Smooth muscle cell (in vitro differentiated cells): ENCODE measurements around the gene DPEP3. TPM values are rescaled to one million over a fixed set of nuclear protein-coding genes. Genes with fewer than 3 reads are reported as not detected.

ENCODE experiments used
- DNase-seq: peaks from one replicate; lab custom pipeline; 2025; ENCODE audit not compliant: unreplicated experiment; lab: John Stamatoyannopoulos, UW
- H2AFZ ChIP-seq: fragments of 200-600 bp; sonication (generic); 2 replicates; pipeline ENCODE4 v1.6.0; 2016; ENCODE audit warnings: antibody characterized with exemption, low read depth, mild to moderate bottlenecking
- H3F3A ChIP-seq: fragments of 200-600 bp; sonication (generic); 2 replicates; pipeline ENCODE4 v1.6.0; 2017; ENCODE audit warnings: antibody characterized with exemption, low read depth
- H3K27ac ChIP-seq: fragments of 200-600 bp; sonication (generic); 2 replicates; pipeline ENCODE4 v1.5.1; 2016; ENCODE audit warnings: low read depth, mild to moderate bottlenecking
- H3K27me3 ChIP-seq: fragments of 200-600 bp; sonication (generic); 2 replicates; pipeline ENCODE4 v1.6.1; 2016; ENCODE audit warnings: low read depth, mild to moderate bottlenecking
- H3K36me3 ChIP-seq: fragments of 200-600 bp; sonication (generic); 2 replicates; pipeline ENCODE4 v1.5.1; 2016; ENCODE audit warnings: low read depth
- H3K4me1 ChIP-seq: fragments of 200-600 bp; sonication (generic); 2 replicates; pipeline ENCODE4 v1.5.1; 2016; ENCODE audit warnings: low read depth
- H3K4me2 ChIP-seq: fragments of 200-600 bp; sonication (generic); 2 replicates; pipeline ENCODE4 v1.6.0; 2016; ENCODE audit warnings: mild to moderate bottlenecking
- H3K4me3 ChIP-seq: fragments of 200-600 bp; sonication (generic); 2 replicates; pipeline ENCODE4 v1.5.1; 2016; ENCODE audit warnings: mild to moderate bottlenecking
- H3K79me2 ChIP-seq: fragments of 200-600 bp; sonication (generic); 2 replicates; pipeline ENCODE4 v1.6.0; 2016; ENCODE audit warnings: low read depth, mild to moderate bottlenecking
- H3K9ac ChIP-seq: fragments of 200-600 bp; sonication (generic); 2 replicates; pipeline ENCODE4 v1.6.0; 2016; ENCODE audit warnings: low read depth
- H3K9me3 ChIP-seq: fragments of 200-600 bp; sonication (generic); replicated peaks from 2 replicates; pipeline ENCODE4 v1.5.1; 2016; ENCODE audit warnings: low read depth
- H4K20me1 ChIP-seq: fragments of 200-600 bp; sonication (generic); 2 replicates; pipeline ENCODE4 v1.6.0; 2016; ENCODE audit warnings: low read depth
- WGBS: methylation state at CpG from one replicate; pipeline ENCODE4 v1.1.7; 2016; ENCODE audit warnings: low lambda C conversion rate; 5-methylcytosine and 5-hydroxymethylcytosine counted together
- polyA plus RNA-seq: library from polyadenylated mRNA; unstranded; fragments of >200 nt; fragmentation: Nextera tagmentation; extraction: Ambion mirVana; gene quantifications from 2 replicates; pipeline ENCODE4 v1.2.1, GENCODE V29; 2016
- total RNA-seq: library from RNA; depleted of rRNA; stranded (reverse); fragments of >200 nt; gene quantifications from 2 replicates; pipeline ENCODE4 v1.2.3, GENCODE V29; 2014
- TF ChIP-seq, protein P1 (sequence below): fragments of 200-600 bp; sonication (generic); IDR thresholded peaks from 2 replicates; pipeline ENCODE4 v1.5.1; 2017; ENCODE audit warnings: borderline replicate concordance, mild to moderate bottlenecking, antibody characterized with exemption; ENCODE audit not compliant: insufficient read depth, poor library complexity, severe bottlenecking

The DPEP3 gene
- total and polyA plus RNA-seq, 2 experiments from 2014 or later: not detected

DNA sequence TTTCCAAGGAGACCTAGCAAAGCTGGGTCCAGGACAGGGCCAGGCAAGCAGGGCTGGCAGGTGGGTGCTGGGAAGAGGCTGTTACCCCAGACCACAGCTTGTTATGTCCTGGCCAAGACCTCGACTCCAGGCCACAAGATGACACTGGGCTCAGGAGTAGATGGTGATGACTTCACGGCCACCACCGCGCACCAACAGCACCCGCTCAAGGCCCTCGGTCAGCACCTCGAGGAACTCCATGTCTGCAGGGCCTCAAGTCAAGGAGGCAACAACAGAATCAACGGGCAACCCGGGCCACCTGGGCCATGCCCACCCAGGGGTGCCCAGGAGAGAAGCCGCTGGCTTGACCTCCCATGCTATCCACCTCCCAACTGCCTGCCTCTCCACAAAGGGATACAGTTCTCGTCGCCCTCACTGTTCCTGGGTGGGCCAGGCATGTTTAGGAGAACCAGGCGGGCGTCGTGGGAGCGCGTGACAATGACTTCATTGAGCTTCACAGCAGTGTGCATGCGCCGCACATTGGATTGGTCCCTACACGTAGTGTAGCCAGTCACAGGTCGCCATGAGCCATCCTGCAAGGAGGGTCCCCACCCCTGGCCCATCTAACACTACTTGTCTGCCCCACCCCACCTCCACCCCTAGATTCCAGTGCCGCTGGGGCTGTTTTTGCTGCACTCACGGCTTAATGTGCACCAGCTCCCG, 35.5 kb downstream of the DPEP3 start:
- H3K9me3 ChIP-seq: no peaks in the 10 kb centered on the region
- TF ChIP-seq, protein P1, sequence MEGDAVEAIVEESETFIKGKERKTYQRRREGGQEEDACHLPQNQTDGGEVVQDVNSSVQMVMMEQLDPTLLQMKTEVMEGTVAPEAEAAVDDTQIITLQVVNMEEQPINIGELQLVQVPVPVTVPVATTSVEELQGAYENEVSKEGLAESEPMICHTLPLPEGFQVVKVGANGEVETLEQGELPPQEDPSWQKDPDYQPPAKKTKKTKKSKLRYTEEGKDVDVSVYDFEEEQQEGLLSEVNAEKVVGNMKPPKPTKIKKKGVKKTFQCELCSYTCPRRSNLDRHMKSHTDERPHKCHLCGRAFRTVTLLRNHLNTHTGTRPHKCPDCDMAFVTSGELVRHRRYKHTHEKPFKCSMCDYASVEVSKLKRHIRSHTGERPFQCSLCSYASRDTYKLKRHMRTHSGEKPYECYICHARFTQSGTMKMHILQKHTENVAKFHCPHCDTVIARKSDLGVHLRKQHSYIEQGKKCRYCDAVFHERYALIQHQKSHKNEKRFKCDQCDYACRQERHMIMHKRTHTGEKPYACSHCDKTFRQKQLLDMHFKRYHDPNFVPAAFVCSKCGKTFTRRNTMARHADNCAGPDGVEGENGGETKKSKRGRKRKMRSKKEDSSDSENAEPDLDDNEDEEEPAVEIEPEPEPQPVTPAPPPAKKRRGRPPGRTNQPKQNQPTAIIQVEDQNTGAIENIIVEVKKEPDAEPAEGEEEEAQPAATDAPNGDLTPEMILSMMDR: no peak
- H2AFZ ChIP-seq: no peak overlapping the region
- no peaks in the 10 kb centered on the region for H3K4me1 ChIP-seq
- no peak overlapping the region for H3K4me3 ChIP-seq
- H3K27me3 ChIP-seq: no peaks in the 10 kb centered on the region
- no peak for DNase-seq
- 99% methylated on average over 24 of the region's 24 CpGs for WGBS
- H3F3A ChIP-seq: peaks cover 20% of the 10 kb centered on the region
- H3K36me3 ChIP-seq: no peaks in the 10 kb centered on the region
- no peak overlapping the region for H3K9ac ChIP-seq
- H3K4me2 ChIP-seq: no peak overlapping the region
- peaks cover 100% of the 10 kb centered on the region for H4K20me1 ChIP-seq
- no peak overlapping the region for H3K27ac ChIP-seq
- H3K79me2 ChIP-seq: no peaks in the 10 kb centered on the region

GRCh38 chr16:67943619-67944504, 36.4 kb downstream of the DPEP3 start, which contains the start of gene LCAT:
LCAT (minus strand) TSS chr16:67944120; CDS start chr16:67944101, 19 bp downstream.
- peaks cover 100% of the 10 kb centered on the region for H4K20me1 ChIP-seq
- H3F3A ChIP-seq: peaks cover 20% of the 10 kb centered on the region
- no peak within 1 kb of the TSS for H3K4me3 ChIP-seq
- TF ChIP-seq, protein P1: no peak
- H3K9ac ChIP-seq: no peak within 1 kb of the TSS
- no peak for DNase-seq
- no peak within 1 kb of the TSS for H2AFZ ChIP-seq
- no peaks in the 10 kb centered on the region for H3K36me3 ChIP-seq
- 84% methylated on average over 20 of the region's 23 CpGs for WGBS
- no peaks in the 10 kb centered on the region for H3K4me1 ChIP-seq
- H3K4me2 ChIP-seq: no peak within 1 kb of the TSS
- no peak within 1 kb of the TSS for H3K27ac ChIP-seq
- no peaks in the 10 kb centered on the region for H3K9me3 ChIP-seq
- no peaks in the 10 kb centered on the region for H3K27me3 ChIP-seq
- H3K79me2 ChIP-seq: no peaks in the 10 kb centered on the region

DNA sequence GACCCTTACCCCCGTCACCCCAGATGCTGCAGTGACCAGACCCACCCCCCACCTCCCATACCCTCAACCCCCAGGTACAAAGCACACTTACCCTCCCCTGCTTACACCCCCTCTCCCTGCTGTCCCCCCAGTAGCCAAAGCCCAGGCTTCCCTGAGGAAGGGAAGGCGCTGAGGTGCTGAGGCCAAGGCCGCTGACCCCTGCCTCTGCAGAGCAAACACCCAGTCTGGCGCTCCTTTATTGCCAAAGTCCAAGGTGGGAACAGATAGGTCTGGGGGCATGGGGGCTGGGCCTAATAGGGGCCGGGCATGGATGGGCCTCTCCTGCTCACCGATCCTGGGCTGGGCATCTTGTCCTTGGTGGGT, 37.1 kb downstream of the DPEP3 start:
- Histone ChIP-seq H2AFZ (no peak overlapping the region), H3K9ac (no peak overlapping the region), H3F3A (peaks cover 20% of the 10 kb centered on the region), H4K20me1 (peaks cover 94% of the 10 kb centered on the region), H3K9me3 (no peaks in the 10 kb centered on the region), H3K4me1 (no peaks in the 10 kb centered on the region), H3K4me3 (no peak overlapping the region), H3K79me2 (no peaks in the 10 kb centered on the region), H3K27me3 (no peaks in the 10 kb centered on the region), H3K36me3 (no peaks in the 10 kb centered on the region), H3K27ac (no peak overlapping the region), H3K4me2 (no peak overlapping the region)
- TF ChIP-seq, protein P1: no peak
- 93% methylated on average over 6 of the region's 6 CpGs for WGBS
- DNase-seq: no peak
